ENCODE data around the gene GFOD1.
"Not testable (repeated sequence)": the region's sequence is repeated elsewhere in the genome, so short reads cannot be mapped to it uniquely, and the experiment has no call there.

GFOD1 gene

GRCh38 chr6:13444604-13445003, 42.8 kb downstream of the GFOD1 start:
- no peak for DNase-seq (ENCODE audit: low spot score)
- H3K4me3 ChIP-seq, result no peak overlapping the region
- peak overlapping the region in 1 of 2 donors; percentile 65 for H3K27ac ChIP-seq
- TF ChIP-seq CTCF (IDR thresholded peaks at IDR 0.05), result no peak

- peak; percentile 2 for DNase-seq (ENCODE audit: low spot score)
- H3K27ac ChIP-seq, H3K4me3 ChIP-seq: not testable (repeated sequence)
Observed at GRCh38 chr6:13443978-13444377, 43.4 kb downstream of the GFOD1 start.

GRCh38 chr6:13441778-13442177, 45.6 kb downstream of the GFOD1 start:
- no peak for TF ChIP-seq CTCF (IDR thresholded peaks at IDR 0.05)
- peak; percentile 28 for DNase-seq (ENCODE audit: low spot score)
- Histone ChIP-seq H3K27ac (no peak overlapping the region), H3K4me3 (no peak overlapping the region)

- DNase-seq (ENCODE audit: low spot score), result no peak
- no peak overlapping the region for H3K27ac ChIP-seq
- H3K4me3 ChIP-seq, result no peak overlapping the region
- no peak for TF ChIP-seq CTCF (IDR thresholded peaks at IDR 0.05)
Observed at GRCh38 chr6:13439644-13440043, 47.8 kb downstream of the GFOD1 start.

- no peak for TF ChIP-seq CTCF (IDR thresholded peaks at IDR 0.05)
- Histone ChIP-seq H3K4me3 (no peak overlapping the region), H3K27ac (no peak overlapping the region)
- DNase-seq (ENCODE audit: low spot score), result no peak
Observed at GRCh38 chr6:13438126-13438525, 49.3 kb downstream of the GFOD1 start.

GRCh38 chr6:13437218-13437996, 50.0 kb downstream of the GFOD1 start:
- TF ChIP-seq CTCF (IDR thresholded peaks at IDR 0.05), result no peak
- H3K27ac ChIP-seq, result no peak overlapping the region
- no peak overlapping the region for H3K4me3 ChIP-seq
- DNase-seq (ENCODE audit: low spot score), result no peak

GRCh38 chr6:13436399-13437217, 50.8 kb downstream of the GFOD1 start:
- no peak overlapping the region for H3K4me3 ChIP-seq
- DNase-seq (ENCODE audit: low spot score), result peak; percentile 12
- no peak overlapping the region for H3K27ac ChIP-seq
- TF ChIP-seq CTCF (IDR thresholded peaks at IDR 0.05), result no peak
